Mesendoderm (in vitro differentiated cells): ENCODE results near the gene CCDC74B.
"Not testable (repeated sequence)": the region's sequence is repeated elsewhere in the genome, so short reads cannot be mapped to it uniquely, and the experiment has no call there.

Experiments used
- DNase-seq: peaks from one replicate; pipeline ENCODE4 v3.0.0; 2013
- H2AK5ac ChIP-seq: 2 replicates; pipeline ENCODE4 v1.6.1; 2013; ENCODE audit warnings: low read length, inconsistent platforms
- H2BK120ac ChIP-seq: 2 replicates; pipeline ENCODE4 v1.6.1; 2013; ENCODE audit warnings: low read depth, mild to moderate bottlenecking, low read length, moderate library complexity, mixed read lengths
- H2BK15ac ChIP-seq: replicated peaks from 2 replicates; pipeline ENCODE4 v1.6.1; 2013; ENCODE audit warnings: low read depth, mild to moderate bottlenecking, moderate library complexity
- H2BK5ac ChIP-seq: 2 replicates; pipeline ENCODE4 v1.6.1; 2013; ENCODE audit warnings: low read length, inconsistent platforms
- H3K18ac ChIP-seq: 2 replicates; pipeline ENCODE4 v1.6.1; 2013; ENCODE audit warnings: mild to moderate bottlenecking, low read length, mixed read lengths
- H3K23ac ChIP-seq: one replicate; pipeline ENCODE4 v1.6.1; 2013; ENCODE audit warnings: low read length
- H3K27ac ChIP-seq: 2 replicates; pipeline ENCODE4 v1.5.1; 2013; ENCODE audit warnings: low read depth, mild to moderate bottlenecking, inconsistent platforms, low read length, moderate library complexity
- H3K27me3 ChIP-seq: 2 replicates; pipeline ENCODE4 v1.6.1; 2013; ENCODE audit warnings: low read length, control low read depth, mild to moderate bottlenecking, inconsistent platforms; ENCODE audit not compliant: insufficient read depth, poor library complexity
- H3K36me3 ChIP-seq: 2 replicates; pipeline ENCODE4 v1.6.1; 2013; ENCODE audit warnings: low read length, inconsistent platforms; ENCODE audit not compliant: control insufficient read depth, insufficient read depth
- H3K4ac ChIP-seq: one replicate; pipeline ENCODE4 v1.6.1; 2013; ENCODE audit warnings: low read depth, mild to moderate bottlenecking, low read length, moderate library complexity
- H3K4me1 ChIP-seq: 2 replicates; pipeline ENCODE4 v1.6.1; 2013; ENCODE audit warnings: low read depth, low read length, inconsistent platforms; ENCODE audit not compliant: control insufficient read depth
- H3K4me2 ChIP-seq: 2 replicates; pipeline ENCODE4 v1.6.1; 2013; ENCODE audit warnings: low read length
- H3K4me3 ChIP-seq: 2 replicates; pipeline ENCODE4 v1.5.1; 2013; ENCODE audit warnings: mild to moderate bottlenecking, low read length
- H3K56ac ChIP-seq: one replicate; pipeline ENCODE4 v1.6.1; 2013; ENCODE audit warnings: low read length
- H3K79me1 ChIP-seq: 2 replicates; pipeline ENCODE4 v1.6.1; 2013; ENCODE audit warnings: low read length, inconsistent platforms
- H3K79me2 ChIP-seq: 2 replicates; pipeline ENCODE4 v1.6.1; 2013; ENCODE audit warnings: mild to moderate bottlenecking, low read length; ENCODE audit not compliant: control insufficient read depth, insufficient read depth
- H3K9ac ChIP-seq: 2 replicates; pipeline ENCODE4 v1.6.1; 2013; ENCODE audit warnings: low read length, inconsistent platforms
- H4K5ac ChIP-seq: one replicate; pipeline ENCODE4 v1.6.1; 2013; ENCODE audit warnings: low read length
- H4K8ac ChIP-seq: one replicate; pipeline ENCODE4 v1.6.1; 2013; ENCODE audit warnings: low read depth, mild to moderate bottlenecking, control low read depth, low read length, moderate library complexity
- WGBS: extraction: QIAGEN DNeasy Blood & Tissue Kit; methylation state at CpG from one replicate; pipeline ENCODE4 v1.1.7; 2013; ENCODE audit warnings: low lambda C conversion rate, missing lambda C conversion rate; ENCODE audit not compliant: insufficient coverage; ENCODE audit errors: extremely low coverage; 5-methylcytosine and 5-hydroxymethylcytosine counted together

Gene CCDC74B

GRCh38 chr2:130187859-130188792 is 43.2 kb upstream of the CCDC74B start:
- H3K18ac ChIP-seq, H4K8ac ChIP-seq, H3K4me3 ChIP-seq, H3K27ac ChIP-seq, H3K56ac ChIP-seq, H3K4me1 ChIP-seq, H2BK5ac ChIP-seq, H2BK120ac ChIP-seq, H4K5ac ChIP-seq, H3K79me2 ChIP-seq, H2BK15ac ChIP-seq, H3K36me3 ChIP-seq, H3K23ac ChIP-seq, H3K4me2 ChIP-seq, H3K9ac ChIP-seq, H2AK5ac ChIP-seq, H3K79me1 ChIP-seq, H3K4ac ChIP-seq, H3K27me3 ChIP-seq: not testable (repeated sequence)
- no CpG with 5 or more reads among the region's 17 CpGs for WGBS
- peak; percentile 52 for DNase-seq

- H3K36me3 ChIP-seq: no peaks in the 10 kb centered on the region
- H3K18ac ChIP-seq: no peak overlapping the region
- H2AK5ac ChIP-seq: no peak overlapping the region
- no peak overlapping the region for H3K27ac ChIP-seq
- H4K5ac ChIP-seq: no peak overlapping the region
- DNase-seq: no peak
- H2BK5ac ChIP-seq: no peak overlapping the region
- no CpG with 5 or more reads among the region's 8 CpGs for WGBS
- H3K23ac ChIP-seq: no peak overlapping the region
- no peak overlapping the region for H3K9ac ChIP-seq
- no peak overlapping the region for H3K56ac ChIP-seq
- no peak overlapping the region for H3K4me3 ChIP-seq
- no peak overlapping the region for H3K4ac ChIP-seq
- H3K4me2 ChIP-seq: no peak overlapping the region
- peaks cover 5% of the 10 kb centered on the region for H3K79me1 ChIP-seq
- no peak overlapping the region for H4K8ac ChIP-seq
- no peak overlapping the region for H2BK15ac ChIP-seq
- H2BK120ac ChIP-seq: no peak overlapping the region
- H3K27me3 ChIP-seq: no peaks in the 10 kb centered on the region
- no peaks in the 10 kb centered on the region for H3K4me1 ChIP-seq
- H3K79me2 ChIP-seq: peaks cover 4% of the 10 kb centered on the region
These were observed 42.4 kb upstream of the CCDC74B start for GRCh38 chr2:130187268-130187667.

- Histone ChIP-seq H3K18ac (no peak overlapping the region), H3K56ac (no peak overlapping the region), H3K79me1 (peaks cover 5% of the 10 kb centered on the region), H3K4ac (no peak overlapping the region), H3K9ac (no peak overlapping the region), H3K23ac (no peak overlapping the region), H2AK5ac (no peak overlapping the region), H3K4me2 (no peak overlapping the region), H3K79me2 (peaks cover 4% of the 10 kb centered on the region), H3K27ac (no peak overlapping the region), H2BK5ac (no peak overlapping the region), H3K4me3 (no peak overlapping the region), H3K36me3 (no peaks in the 10 kb centered on the region), H3K4me1 (no peaks in the 10 kb centered on the region), H3K27me3 (no peaks in the 10 kb centered on the region), H4K5ac (no peak overlapping the region), H2BK15ac (no peak overlapping the region), H4K8ac (no peak overlapping the region), H2BK120ac (no peak overlapping the region)
- WGBS: no CpG with 5 or more reads among the region's 5 CpGs
- no peak for DNase-seq
These were observed 41.5 kb upstream of the CCDC74B start for GRCh38 chr2:130186391-130186790.

- H3K4me1 ChIP-seq: no peaks in the 10 kb centered on the region
- no peak overlapping the region for H3K4me3 ChIP-seq
- H3K79me1 ChIP-seq: peaks cover 5% of the 10 kb centered on the region
- no peak overlapping the region for H3K27ac ChIP-seq
- no peak overlapping the region for H4K8ac ChIP-seq
- no peak overlapping the region for H3K18ac ChIP-seq
- WGBS: no CpG with 5 or more reads among the region's 4 CpGs
- H3K56ac ChIP-seq: no peak overlapping the region
- no peak overlapping the region for H3K9ac ChIP-seq
- no peak overlapping the region for H2BK5ac ChIP-seq
- no peak for DNase-seq
- H4K5ac ChIP-seq: no peak overlapping the region
- no peak overlapping the region for H3K23ac ChIP-seq
- no peak overlapping the region for H2BK120ac ChIP-seq
- H3K36me3 ChIP-seq: no peaks in the 10 kb centered on the region
- no peak overlapping the region for H2AK5ac ChIP-seq
- no peak overlapping the region for H2BK15ac ChIP-seq
- H3K27me3 ChIP-seq: no peaks in the 10 kb centered on the region
- no peak overlapping the region for H3K4ac ChIP-seq
- no peak overlapping the region for H3K4me2 ChIP-seq
- H3K79me2 ChIP-seq: peaks cover 9% of the 10 kb centered on the region
These were observed 41.0 kb upstream of the CCDC74B start for GRCh38 chr2:130185896-130186295.

DNA sequence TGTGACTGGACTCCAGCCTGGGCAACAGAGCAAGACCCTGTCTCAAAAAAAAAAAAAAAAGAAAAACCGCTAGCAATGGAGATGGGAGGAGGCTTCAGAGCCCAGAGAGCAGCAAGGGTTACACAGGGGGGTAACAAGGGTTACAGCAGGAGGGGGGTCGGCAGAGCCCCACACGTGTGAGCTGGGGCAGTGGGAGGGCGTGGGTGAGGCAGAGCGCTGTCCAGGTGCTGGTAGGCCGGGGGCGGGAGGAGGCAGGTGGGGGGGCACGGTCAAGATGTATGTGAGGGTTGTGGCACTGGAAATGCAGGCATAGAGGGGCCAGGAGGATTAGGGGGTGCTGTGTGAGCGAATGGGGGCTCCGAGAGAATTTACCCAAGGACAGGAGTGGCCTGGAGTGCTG is 40.5 kb upstream of the CCDC74B start:
- H3K79me2 ChIP-seq: peaks cover 13% of the 10 kb centered on the region
- H3K23ac ChIP-seq: no peak overlapping the region
- no peak overlapping the region for H3K56ac ChIP-seq
- H3K9ac ChIP-seq: no peak overlapping the region
- H3K79me1 ChIP-seq: peaks cover 5% of the 10 kb centered on the region
- no peak overlapping the region for H2BK15ac ChIP-seq
- H3K4me1 ChIP-seq: no peaks in the 10 kb centered on the region
- H3K4ac ChIP-seq: no peak overlapping the region
- no CpG with 5 or more reads among the region's 10 CpGs for WGBS
- H2BK120ac ChIP-seq: no peak overlapping the region
- no peaks in the 10 kb centered on the region for H3K27me3 ChIP-seq
- H2AK5ac ChIP-seq: no peak overlapping the region
- no peaks in the 10 kb centered on the region for H3K36me3 ChIP-seq
- H4K8ac ChIP-seq: no peak overlapping the region
- H4K5ac ChIP-seq: no peak overlapping the region
- no peak overlapping the region for H3K4me2 ChIP-seq
- H3K18ac ChIP-seq: no peak overlapping the region
- no peak overlapping the region for H3K4me3 ChIP-seq
- no peak overlapping the region for H3K27ac ChIP-seq
- DNase-seq: no peak
- H2BK5ac ChIP-seq: no peak overlapping the region
